RWPE1 (cell line): ENCODE data around the gene PPP6R3.

Source experiments
- CTCF ChIA-PET: fragments of 350-600 bp; sonication (Branson Sonifier 250); formaldehyde crosslinking; extraction: SDS; loops from one replicate; lab custom pipeline; 2021; lab: Yijun Ruan, JAX
- POLR2A ChIA-PET: fragments of 400-600 bp; formaldehyde crosslinking; extraction: SDS; loops from one replicate; lab custom pipeline; 2020; ENCODE audit warnings: antibody characterized with exemption; ENCODE audit not compliant: low non-redundant PET; lab: Yijun Ruan, JAX
- DNase-seq: peaks from one replicate; pipeline ENCODE4 v3.0.0; 2012; ENCODE audit warnings: low spot score
- H3K27ac ChIP-seq: fragments of 450-650 bp; 2 replicates; pipeline ENCODE4 v1.5.1; 2017
- CTCF ChIP-seq: fragments of 450-650 bp; conservative IDR thresholded peaks from 2 replicates; pipeline ENCODE4 v1.5.1; 2017; ENCODE audit warnings: low read depth, mild to moderate bottlenecking

The PPP6R3 gene

DNA sequence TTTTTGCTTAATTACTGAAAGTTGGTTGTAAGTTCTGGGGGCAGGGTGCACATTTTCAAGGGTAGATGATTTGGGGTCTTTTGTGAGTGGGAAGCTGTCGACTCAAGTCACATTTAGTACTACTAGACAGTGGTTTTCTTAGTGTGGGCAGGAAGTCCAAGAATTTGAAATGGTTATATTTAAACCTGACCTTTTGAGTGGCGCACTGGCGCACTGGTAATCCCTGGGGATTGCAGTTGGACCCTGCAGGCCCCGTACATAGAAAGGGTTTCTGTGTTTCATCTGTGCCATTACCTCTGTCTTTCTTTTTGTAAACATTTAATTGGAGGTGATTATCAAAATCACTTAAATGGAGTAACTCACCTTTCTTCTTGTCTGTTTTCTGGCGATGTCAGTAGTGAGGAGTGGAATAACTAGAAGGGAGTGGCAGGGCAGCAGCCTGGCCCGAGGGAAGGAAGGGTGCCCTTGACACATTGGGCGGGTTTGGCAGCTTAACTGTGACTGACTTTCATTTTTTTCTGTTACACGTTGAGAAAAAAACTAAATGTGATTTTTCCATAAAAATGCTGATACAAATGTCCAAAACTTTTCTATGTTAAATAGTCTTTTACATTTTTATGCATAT lies 122.0 kb downstream of the PPP6R3 start:
- ChIA-PET CTCF (no interaction called here), POLR2A (no interaction called here)
- no peak for TF ChIP-seq CTCF
- DNase-seq = peak; percentile 51
- H3K27ac ChIP-seq = no peak overlapping the region

DNA sequence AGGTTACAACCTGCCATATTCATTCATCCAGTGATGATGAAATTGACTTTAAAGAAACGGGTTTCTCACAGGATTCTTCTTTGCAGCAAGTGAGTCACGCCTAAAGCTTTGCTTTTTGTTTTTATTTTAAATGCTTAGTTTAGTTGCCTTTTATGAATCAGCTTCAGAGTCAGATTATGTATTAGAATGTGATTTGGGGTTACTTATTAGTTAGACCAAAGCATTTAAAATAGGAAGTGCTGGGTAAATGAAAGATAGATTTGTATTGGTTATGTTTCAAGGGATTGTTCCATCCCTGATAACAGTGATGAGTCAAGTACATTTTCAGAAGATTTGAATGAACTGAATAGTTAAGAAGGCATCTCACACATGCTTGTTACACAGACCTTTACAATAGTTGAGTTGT lies 122.5 kb downstream of the PPP6R3 start:
- no peak for TF ChIP-seq CTCF
- CTCF ChIA-PET = no interaction called here
- POLR2A ChIA-PET = no interaction called here
- peak; percentile 54 for DNase-seq
- H3K27ac ChIP-seq = no peak overlapping the region

DNA sequence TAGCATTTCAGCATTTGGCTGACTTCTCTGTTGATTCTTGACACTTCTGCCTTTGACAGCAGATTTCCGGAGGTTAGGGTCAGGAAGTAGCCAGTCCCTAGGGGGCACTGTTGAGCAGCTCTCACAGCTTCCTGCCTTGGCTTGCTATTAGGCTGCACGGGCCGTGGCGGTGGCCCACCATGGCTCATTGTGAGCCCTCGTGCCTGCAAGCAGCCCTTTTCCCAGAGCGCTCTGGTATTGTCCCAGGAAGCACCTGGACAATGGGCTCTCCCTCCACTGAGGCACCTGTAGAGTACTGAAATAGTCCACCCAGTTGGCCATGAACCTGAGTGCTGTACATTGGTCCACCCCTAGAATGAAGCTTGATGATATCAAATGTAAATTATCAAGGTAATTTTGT lies 123.5 kb downstream of the PPP6R3 start:
- DNase-seq = no peak
- POLR2A ChIA-PET = no interaction called here
- CTCF ChIA-PET = interaction anchor here (0.6 to 1.2 kb wide), 2 partner anchors 91 to 214 kb away, joined by 3 to 4 read pairs; no protein-coding TSS in a partner anchor
- peak; percentile 36 for TF ChIP-seq CTCF
- no peak overlapping the region for H3K27ac ChIP-seq

DNA sequence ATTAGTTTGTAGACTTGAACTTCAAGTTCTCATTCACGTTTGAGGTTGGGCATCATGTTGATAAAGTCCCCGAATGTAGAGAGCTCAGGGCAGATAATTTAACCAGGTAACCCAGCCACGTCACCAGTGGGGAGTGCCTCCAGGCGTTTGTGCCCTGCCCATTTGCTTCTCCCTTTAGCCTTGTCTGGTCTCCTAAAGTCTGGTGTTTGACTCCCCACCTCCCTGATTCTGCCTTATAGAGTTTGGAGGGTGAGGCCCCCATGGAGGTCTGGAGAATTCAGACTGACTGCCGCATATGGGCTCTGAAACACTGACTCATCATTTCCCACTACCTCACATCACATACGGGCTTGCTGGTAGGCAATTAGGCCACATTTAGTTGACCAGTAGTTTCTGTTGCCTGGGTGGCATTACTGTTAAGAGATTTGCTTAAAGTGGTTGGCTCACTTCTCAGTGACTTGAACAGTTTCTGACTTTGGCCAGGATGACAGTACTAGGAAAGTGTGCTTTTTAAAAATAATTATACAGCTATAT lies 124.5 kb downstream of the PPP6R3 start:
- CTCF ChIA-PET = interaction anchor here (0.5 to 0.6 kb wide), 2 partner anchors 222 to 223 kb away, joined by 3 to 5 read pairs; no protein-coding TSS in a partner anchor
- POLR2A ChIA-PET = no interaction called here
- no peak overlapping the region for H3K27ac ChIP-seq
- no peak for TF ChIP-seq CTCF
- DNase-seq = no peak

DNA sequence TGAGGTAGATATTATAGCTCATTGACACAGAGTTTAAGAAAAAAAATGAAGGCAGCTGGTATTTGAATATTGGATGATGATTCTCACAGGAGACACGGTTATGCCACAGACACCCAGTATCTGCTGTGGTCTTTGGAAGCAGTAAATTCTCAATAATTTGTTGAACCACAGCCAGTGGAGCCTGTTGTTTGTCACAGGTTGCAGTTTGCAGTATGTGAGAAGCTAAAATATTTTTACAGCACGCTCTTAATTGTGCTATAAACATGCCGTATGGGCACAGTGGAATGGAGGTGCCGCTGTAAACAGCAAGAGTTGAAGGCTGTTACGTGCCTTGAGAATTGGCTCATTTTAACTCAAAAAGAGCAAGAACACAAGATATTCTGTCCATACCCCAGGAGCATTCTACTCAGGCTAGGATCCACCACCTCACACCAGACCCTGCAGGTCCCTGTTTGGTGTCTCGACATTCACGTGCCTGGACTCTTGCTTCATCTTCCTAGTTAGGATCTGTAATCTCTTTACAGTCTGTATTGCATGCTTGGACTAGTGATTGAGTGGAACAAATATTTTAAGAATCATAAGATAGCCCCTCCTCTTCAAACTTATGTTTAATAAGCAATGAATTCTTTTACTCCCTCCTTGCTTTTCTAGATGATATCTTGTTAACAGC lies 129.1 kb downstream of the PPP6R3 start:
- no peak overlapping the region for H3K27ac ChIP-seq
- ChIA-PET POLR2A (no interaction called here), CTCF (no interaction called here)
- no peak for DNase-seq
- TF ChIP-seq CTCF = no peak

DNA sequence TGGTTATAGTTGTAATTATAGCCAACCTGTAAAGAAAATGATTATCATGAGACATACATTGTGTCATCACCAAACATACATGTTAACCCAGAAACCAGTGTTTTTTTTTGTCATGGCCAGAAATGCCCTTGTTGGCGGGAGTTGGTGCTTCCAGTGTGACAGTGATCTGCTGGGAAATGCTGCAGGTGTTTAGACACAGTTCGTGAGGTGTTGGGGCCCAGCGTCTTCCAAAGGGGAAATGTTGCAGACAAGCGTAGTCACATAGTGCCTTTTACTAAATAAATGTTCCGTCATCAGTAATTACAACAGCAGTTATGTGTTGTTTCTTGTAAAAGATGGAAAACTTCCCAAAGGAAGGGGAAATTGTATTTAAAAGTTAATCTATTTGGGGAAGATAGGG lies 131.2 kb downstream of the PPP6R3 start:
- no peak for DNase-seq
- no peak for TF ChIP-seq CTCF
- POLR2A ChIA-PET = no interaction called here
- no peak overlapping the region for H3K27ac ChIP-seq
- CTCF ChIA-PET = no interaction called here
